PC-3 (cell line): Measurements from ENCODE around the gene OR2T5.
"Not testable (repeated sequence)": the region's sequence is repeated elsewhere in the genome, so short reads cannot be mapped to it uniquely, and the experiment has no call there.

ENCODE experiments used
- EZH2 ChIP-seq: fragments of 300-600 bp; sonication (generic); IDR thresholded peaks from one replicate; pipeline ENCODE4 v1.6.1; 2017; ENCODE audit warnings: antibody characterized with exemption, mild to moderate bottlenecking, low read length; ENCODE audit not compliant: unreplicated experiment
- EZH2phosphoT487 ChIP-seq: fragments of 300-600 bp; sonication (generic); IDR thresholded peaks from 2 replicates; pipeline ENCODE4 v1.6.1; 2018; ENCODE audit warnings: mild to moderate bottlenecking, antibody characterized with exemption, low read length, borderline replicate concordance
- TF ChIP-seq, protein P1 (sequence below): fragments of 300-600 bp; sonication (generic); conservative IDR thresholded peaks from 2 replicates; pipeline ENCODE4 v1.5.1; 2017; ENCODE audit warnings: antibody characterized with exemption, low read depth, mild to moderate bottlenecking, low read length

DNA sequence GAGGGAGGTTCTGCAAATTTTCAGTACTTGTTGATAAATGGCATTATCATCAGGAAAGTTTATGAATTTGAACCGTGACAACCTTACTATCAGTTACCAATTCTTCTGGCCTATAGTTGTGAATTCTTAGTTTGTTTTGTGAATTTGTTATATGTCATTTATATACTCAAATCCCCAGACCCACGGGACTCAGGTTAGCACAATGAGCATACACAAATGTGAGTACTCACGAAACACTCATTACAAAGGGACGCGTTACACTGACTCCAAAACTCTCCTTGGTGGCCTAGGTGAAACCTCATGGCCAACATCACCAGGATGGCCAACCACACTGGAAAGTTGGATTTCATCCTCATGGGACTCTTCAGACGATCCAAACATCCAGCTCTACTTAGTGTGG is at the start of gene OR2T5:
- TF ChIP-seq, protein P1, sequence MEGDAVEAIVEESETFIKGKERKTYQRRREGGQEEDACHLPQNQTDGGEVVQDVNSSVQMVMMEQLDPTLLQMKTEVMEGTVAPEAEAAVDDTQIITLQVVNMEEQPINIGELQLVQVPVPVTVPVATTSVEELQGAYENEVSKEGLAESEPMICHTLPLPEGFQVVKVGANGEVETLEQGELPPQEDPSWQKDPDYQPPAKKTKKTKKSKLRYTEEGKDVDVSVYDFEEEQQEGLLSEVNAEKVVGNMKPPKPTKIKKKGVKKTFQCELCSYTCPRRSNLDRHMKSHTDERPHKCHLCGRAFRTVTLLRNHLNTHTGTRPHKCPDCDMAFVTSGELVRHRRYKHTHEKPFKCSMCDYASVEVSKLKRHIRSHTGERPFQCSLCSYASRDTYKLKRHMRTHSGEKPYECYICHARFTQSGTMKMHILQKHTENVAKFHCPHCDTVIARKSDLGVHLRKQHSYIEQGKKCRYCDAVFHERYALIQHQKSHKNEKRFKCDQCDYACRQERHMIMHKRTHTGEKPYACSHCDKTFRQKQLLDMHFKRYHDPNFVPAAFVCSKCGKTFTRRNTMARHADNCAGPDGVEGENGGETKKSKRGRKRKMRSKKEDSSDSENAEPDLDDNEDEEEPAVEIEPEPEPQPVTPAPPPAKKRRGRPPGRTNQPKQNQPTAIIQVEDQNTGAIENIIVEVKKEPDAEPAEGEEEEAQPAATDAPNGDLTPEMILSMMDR, result not testable (repeated sequence)
- TF ChIP-seq EZH2phosphoT487, EZH2: not testable (repeated sequence)
